Measurements from ENCODE around the gene SSH2. TPM values are rescaled to one million over a fixed set of nuclear protein-coding genes. Genes with fewer than 3 reads are reported as not detected.

SSH2 gene
- total and polyA plus RNA-seq, 8 donors: 23.5 to 85.5 (median 24.1) TPM

- TF ChIP-seq CTCF (IDR thresholded peaks at IDR 0.05): no peak
- H3K4me3 ChIP-seq: no peak overlapping the region
- H3K27ac ChIP-seq: peak overlapping the region in 1 of 2 donors; percentile 94
- ATAC-seq: no peak
- no peaks in the 10 kb centered on the region for H3K36me3 ChIP-seq
- intact Hi-C loops (cut with DNase I): no loop called here
- DNase-seq: no peak
- no peaks in the 10 kb centered on the region for H3K27me3 ChIP-seq
- H3K4me1 ChIP-seq: peaks cover 12 to 93% of the 10 kb centered on the region in 2 donors
- no peaks in the 10 kb centered on the region for H3K9me3 ChIP-seq
These were observed 209.5 kb downstream of the SSH2 start for GRCh38 chr17:29720551-29720950.

- no peaks in the 10 kb centered on the region for H3K36me3 ChIP-seq
- no peaks in the 10 kb centered on the region for H3K9me3 ChIP-seq
- no peak for DNase-seq
- H3K27ac ChIP-seq: peak overlapping the region in 1 of 2 donors; percentile 94
- no peaks in the 10 kb centered on the region for H3K27me3 ChIP-seq
- ATAC-seq: no peak
- peaks cover 12 to 97% of the 10 kb centered on the region in 2 donors for H3K4me1 ChIP-seq
- intact Hi-C loops (cut with DNase I): no loop called here
- no peak overlapping the region for H3K4me3 ChIP-seq
- TF ChIP-seq CTCF (IDR thresholded peaks at IDR 0.05): no peak
These were observed 210.6 kb downstream of the SSH2 start for GRCh38 chr17:29719469-29719868.

- Histone ChIP-seq H3K9me3 (no peaks in the 10 kb centered on the region), H3K4me3 (no peak overlapping the region), H3K27me3 (no peaks in the 10 kb centered on the region), H3K27ac (peak overlapping the region in 1 of 2 donors; percentile 94), H3K4me1 (peaks cover 12 to 99% of the 10 kb centered on the region in 2 donors), H3K36me3 (no peaks in the 10 kb centered on the region)
- no peak for DNase-seq
- no peak for ATAC-seq
- intact Hi-C loops (cut with DNase I): no loop called here
- TF ChIP-seq CTCF (IDR thresholded peaks at IDR 0.05): no peak
These were observed 211.5 kb downstream of the SSH2 start for GRCh38 chr17:29718446-29719039.

GRCh38 chr17:29717817-29718216, 212.2 kb downstream of the SSH2 start:
- DNase-seq: no peak
- H3K36me3 ChIP-seq: no peaks in the 10 kb centered on the region
- peak overlapping the region in 1 of 2 donors; percentile 94 for H3K27ac ChIP-seq
- H3K27me3 ChIP-seq: no peaks in the 10 kb centered on the region
- peaks cover 7 to 98% of the 10 kb centered on the region in 2 donors for H3K4me1 ChIP-seq
- intact Hi-C loops (cut with DNase I): no loop called here
- TF ChIP-seq CTCF (IDR thresholded peaks at IDR 0.05): no peak
- no peaks in the 10 kb centered on the region for H3K9me3 ChIP-seq
- ATAC-seq: no peak
- no peak overlapping the region for H3K4me3 ChIP-seq

- ATAC-seq: no peak
- TF ChIP-seq CTCF (IDR thresholded peaks at IDR 0.05): no peak
- Histone ChIP-seq H3K27ac (peak overlapping the region in 1 of 2 donors; percentile 94), H3K4me3 (no peak overlapping the region), H3K27me3 (no peaks in the 10 kb centered on the region), H3K9me3 (no peaks in the 10 kb centered on the region), H3K4me1 (peaks cover 4 to 97% of the 10 kb centered on the region in 2 donors), H3K36me3 (no peaks in the 10 kb centered on the region)
- intact Hi-C loops (cut with DNase I): no loop called here
- DNase-seq: no peak
These were observed 213.5 kb downstream of the SSH2 start for GRCh38 chr17:29716566-29716965.
